Aorta (tissue), 5 donors: ENCODE measurements around the gene ATP2B3. TPM values are rescaled to one million over a fixed set of nuclear protein-coding genes. Genes with fewer than 3 reads are reported as not detected.

ENCODE experiments used
- ATAC-seq: fragments of 200-7000 bp; cut with Tn5 transposase; one replicate; pipeline ENCODE4 v1.9.1; 2022; ENCODE audit warnings: moderate library complexity; ENCODE audit not compliant: low FRiP score
- DNase-seq, 2 donors: peaks; one replicate each; pipeline ENCODE4 v3.0.0-alpha.2; 2020
- H3K27ac ChIP-seq, 2 donors: one replicate each; pipeline ENCODE4 v1.5.1; 2013; ENCODE audit warnings: low read length in 2 of 2, mild to moderate bottlenecking in 2 of 2, moderate library complexity in 2 of 2, control low read depth in 1 of 2, inconsistent platforms in 1 of 2, low read depth in 1 of 2
- H3K27me3 ChIP-seq, 2 donors: one replicate each; pipeline ENCODE4 v1.6.1; 2013; ENCODE audit warnings: control low read depth in 1 of 2, low read length in 1 of 2, mild to moderate bottlenecking in 1 of 2, moderate library complexity in 1 of 2; ENCODE audit not compliant: insufficient read depth in 2 of 2, control insufficient read depth in 1 of 2
- H3K36me3 ChIP-seq, 2 donors: one replicate each; pipeline ENCODE4 v1.6.1; 2013; ENCODE audit warnings: control low read depth in 1 of 2, low read length in 1 of 2, mild to moderate bottlenecking in 1 of 2; ENCODE audit not compliant: insufficient read depth in 2 of 2, control insufficient read depth in 1 of 2
- H3K4me1 ChIP-seq, 2 donors: one replicate each; pipeline ENCODE4 v1.6.1; 2013; ENCODE audit warnings: low read length in 2 of 2, control low read depth in 1 of 2, mild to moderate bottlenecking in 1 of 2, moderate library complexity in 1 of 2; ENCODE audit not compliant: insufficient read depth in 2 of 2, control insufficient read depth in 1 of 2
- H3K4me3 ChIP-seq, 2 donors: one replicate each; pipeline ENCODE4 v1.5.1; 2013; ENCODE audit warnings: low read length in 2 of 2, control low read depth in 1 of 2, mild to moderate bottlenecking in 1 of 2
- H3K9me3 ChIP-seq: one replicate; pipeline ENCODE4 v1.6.1; 2013; ENCODE audit warnings: mild to moderate bottlenecking, low read length; ENCODE audit not compliant: control insufficient read depth
- WGBS, 2 donors: extraction: QIAGEN DNeasy Blood & Tissue Kit; methylation state at CpG; one replicate each; pipeline ENCODE4 v1.1.7; 2013; 5-methylcytosine and 5-hydroxymethylcytosine counted together
- intact Hi-C, 2 donors: fragments of 100-400 bp; cut with DNase I; formaldehyde crosslinking; loops; one replicate each; pipeline versions ENCODE4 v1.14.2 to v1.15.0; 2022
- polyA plus RNA-seq, 2 donors: library from polyadenylated mRNA; stranded (reverse); fragments of 200-250 nt; gene quantifications; one replicate each; pipeline ENCODE4 v1.2.3, GENCODE V29; 2013
- total RNA-seq, 2 donors: library from RNA; stranded (reverse); fragmentation: NEBNext Ultra II Directional; extraction: Animal tissue kit (Norgen Biotek cat#: 25700); gene quantifications; one replicate each; pipeline ENCODE4 v1.2.1, GENCODE V29; 2021
- donor health status: healthy with polysubstance abuse.
- donor health status: Bipolar disorder and iron deficiency.
- donor health status: DM: no; HTN: no; CAD: no.
- donor health status: DM: no; HTN: no; CAD: no.
- donor health status: DM: yes; HTN: yes; CAD: no.

The ATP2B3 gene
- total and polyA plus RNA-seq, 4 donors = 0.19 to 0.27 (median 0.20) TPM; not detected in 1

- Histone ChIP-seq H3K27me3 (no peaks in the 10 kb centered on the region), H3K9me3 (no peaks in the 10 kb centered on the region), H3K36me3 (no peaks in the 10 kb centered on the region), H3K4me1 (no peaks in the 10 kb centered on the region), H3K4me3 (no peak overlapping the region), H3K27ac (no peak overlapping the region)
- ATAC-seq (no peak), DNase-seq (no peak)
- intact Hi-C loops = loop anchor here (5.0 kb wide), 2 partner anchors 107 to 392 kb away; no protein-coding TSS in a partner anchor
- WGBS, 2 donors = 72 to 75% methylated on average over 9 of the region's 9 CpGs
These were observed 42.6 kb downstream of the ATP2B3 start for GRCh38 chrX:153560000-153560399.

DNA sequence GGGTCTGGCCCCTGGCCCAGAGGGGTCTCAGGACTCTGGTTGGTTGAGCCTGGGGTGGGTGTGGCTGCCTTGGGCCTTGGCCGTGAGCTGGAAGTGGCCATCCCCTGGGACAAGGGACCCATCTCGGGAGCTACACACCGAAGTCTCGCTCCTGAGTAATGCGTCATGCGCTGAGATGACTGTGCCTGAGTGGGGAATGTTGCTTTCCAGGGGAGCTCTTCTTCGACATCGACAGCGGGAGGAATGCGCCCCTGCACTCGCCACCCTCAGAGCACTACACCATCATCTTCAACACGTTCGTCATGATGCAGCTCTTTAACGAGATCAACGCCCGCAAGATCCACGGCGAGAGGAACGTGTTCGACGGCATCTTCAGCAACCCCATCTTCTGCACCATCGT is 43.0 kb downstream of the ATP2B3 start:
- WGBS, 2 donors = 91 to 95% methylated on average over 22 of the region's 22 CpGs
- H3K4me1 ChIP-seq = no peaks in the 10 kb centered on the region

GRCh38 chrX:153561337-153561736 is 43.9 kb downstream of the ATP2B3 start:
- DNase-seq (no peak), ATAC-seq (no peak)
- 74 to 94% methylated on average over 7 of the region's 7 CpGs for WGBS, 2 donors
- H3K4me3 ChIP-seq = no peak overlapping the region
- no peaks in the 10 kb centered on the region for H3K9me3 ChIP-seq
- intact Hi-C loops = no loop called here
- H3K27ac ChIP-seq = no peak overlapping the region
- no peaks in the 10 kb centered on the region for H3K36me3 ChIP-seq
- no peaks in the 10 kb centered on the region for H3K27me3 ChIP-seq
- no peaks in the 10 kb centered on the region for H3K4me1 ChIP-seq

More for the DNA sequence above, 43.0 kb downstream of the ATP2B3 start:
- no peaks in the 10 kb centered on the region for H3K27me3 ChIP-seq
- no peaks in the 10 kb centered on the region for H3K36me3 ChIP-seq
- no peak for ATAC-seq
- no peaks in the 10 kb centered on the region for H3K9me3 ChIP-seq
- no peak overlapping the region for H3K27ac ChIP-seq
- intact Hi-C loops = no loop called here
- DNase-seq = no peak
- H3K4me3 ChIP-seq = no peak overlapping the region

GRCh38 chrX:153562546-153562945 is 45.1 kb downstream of the ATP2B3 start:
- no peak for ATAC-seq

GRCh38 chrX:153564047-153564606 is 46.7 kb downstream of the ATP2B3 start:
- DNase-seq (no peak), ATAC-seq (no peak)
- intact Hi-C loops = no loop called here
- Histone ChIP-seq H3K27ac (no peak overlapping the region), H3K4me3 (no peak overlapping the region), H3K27me3 (no peaks in the 10 kb centered on the region), H3K9me3 (no peaks in the 10 kb centered on the region), H3K4me1 (no peaks in the 10 kb centered on the region), H3K36me3 (no peaks in the 10 kb centered on the region)
- 89 to 90% methylated on average over 14 of the region's 14 CpGs for WGBS, 2 donors

More at GRCh38 chrX:153562546-153562945, 45.1 kb downstream of the ATP2B3 start:
- 91 to 97% methylated on average over 9 of the region's 9 CpGs for WGBS, 2 donors
- H3K27ac ChIP-seq = no peak overlapping the region
- H3K9me3 ChIP-seq = no peaks in the 10 kb centered on the region
- no peak for DNase-seq
- H3K4me3 ChIP-seq = no peak overlapping the region
- intact Hi-C loops = no loop called here
- no peaks in the 10 kb centered on the region for H3K4me1 ChIP-seq
- no peaks in the 10 kb centered on the region for H3K27me3 ChIP-seq
- H3K36me3 ChIP-seq = no peaks in the 10 kb centered on the region

- H3K9me3 ChIP-seq = no peaks in the 10 kb centered on the region
- ATAC-seq = no peak
These were observed 48.6 kb downstream of the ATP2B3 start for GRCh38 chrX:153565996-153566580.

GRCh38 chrX:153568451-153569011 is 51.1 kb downstream of the ATP2B3 start:
- DNase-seq (no peak), ATAC-seq (no peak)
- Histone ChIP-seq H3K9me3 (no peaks in the 10 kb centered on the region), H3K36me3 (no peaks in the 10 kb centered on the region), H3K4me1 (no peaks in the 10 kb centered on the region), H3K4me3 (no peak overlapping the region), H3K27me3 (no peaks in the 10 kb centered on the region), H3K27ac (no peak overlapping the region)
- WGBS, 2 donors = 86 to 89% methylated on average over 21 of the region's 21 CpGs
- intact Hi-C loops = no loop called here

More at GRCh38 chrX:153565996-153566580, 48.6 kb downstream of the ATP2B3 start:
- Histone ChIP-seq H3K36me3 (no peaks in the 10 kb centered on the region), H3K4me1 (no peaks in the 10 kb centered on the region), H3K27ac (no peak overlapping the region), H3K27me3 (no peaks in the 10 kb centered on the region), H3K4me3 (no peak overlapping the region)
- 61 to 87% methylated on average over 8 to 9 of the region's 9 CpGs for WGBS, 2 donors
- no peak for DNase-seq
- intact Hi-C loops = no loop called here

GRCh38 chrX:153569475-153569874 is 52.0 kb downstream of the ATP2B3 start:
- Histone ChIP-seq H3K27me3 (no peaks in the 10 kb centered on the region), H3K4me1 (no peaks in the 10 kb centered on the region), H3K4me3 (no peak overlapping the region), H3K27ac (no peak overlapping the region), H3K36me3 (no peaks in the 10 kb centered on the region), H3K9me3 (no peaks in the 10 kb centered on the region)
- intact Hi-C loops = no loop called here
- no peak for DNase-seq
- no peak for ATAC-seq
- 92 to 95% methylated on average over 13 of the region's 13 CpGs for whole genome bisulfite sequencing, 2 donors

GRCh38 chrX:153571534-153571908 is 54.1 kb downstream of the ATP2B3 start:
- DNase-seq = no peak
- H3K4me1 ChIP-seq = no peaks in the 10 kb centered on the region
- WGBS, 2 donors = 80 to 88% methylated on average over 6 of the region's 6 CpGs
- no peak for ATAC-seq
- H3K4me3 ChIP-seq = no peak overlapping the region
- no peak overlapping the region for H3K27ac ChIP-seq
- H3K27me3 ChIP-seq = no peaks in the 10 kb centered on the region
- intact Hi-C loops = no loop called here
- no peaks in the 10 kb centered on the region for H3K9me3 ChIP-seq
- H3K36me3 ChIP-seq = no peaks in the 10 kb centered on the region
